Stimulated activated CD8-positive, alpha-beta memory T cell treated with anti-CD3 and anti-CD28 coated beads, Interleukin-4, amount 100 ng/mL, for 1 hour (primary cell): ENCODE results near the gene PPP1R16B.

Experiments
- DNase-seq, 2 donors: peaks; one replicate each; pipeline ENCODE4 v3.0.0-alpha.2; 2020; ENCODE audit warnings: low read depth in 2 of 2, low spot score in 1 of 2

Gene PPP1R16B

GRCh38 chr20:38825901-38826625 lies 20.6 kb downstream of the PPP1R16B start:
- no peak for DNase-seq

GRCh38 chr20:38827770-38828281 lies 22.3 kb downstream of the PPP1R16B start:
- no peak for DNase-seq

GRCh38 chr20:38828514-38829295 lies 23.2 kb downstream of the PPP1R16B start:
- no peak for DNase-seq

- no peak for DNase-seq
These were observed 23.9 kb downstream of the PPP1R16B start for GRCh38 chr20:38829296-38829875.

- no peak for DNase-seq
These were observed 24.9 kb downstream of the PPP1R16B start for GRCh38 chr20:38830356-38830755.

GRCh38 chr20:38831049-38831691 lies 25.7 kb downstream of the PPP1R16B start:
- DNase-seq, result no peak

GRCh38 chr20:38831995-38832620 lies 26.6 kb downstream of the PPP1R16B start:
- DNase-seq, result no peak

- no peak for DNase-seq
These were observed 27.8 kb downstream of the PPP1R16B start for GRCh38 chr20:38833154-38833856.

- DNase-seq, result no peak
These were observed 28.3 kb downstream of the PPP1R16B start for GRCh38 chr20:38833857-38834164.

- no peak for DNase-seq
These were observed 29.4 kb downstream of the PPP1R16B start for GRCh38 chr20:38834868-38835267.

- DNase-seq, result no peak
These were observed 30.3 kb downstream of the PPP1R16B start for GRCh38 chr20:38835792-38836191.

GRCh38 chr20:38836991-38837390 lies 31.5 kb downstream of the PPP1R16B start:
- DNase-seq, result no peak

- no peak for DNase-seq
These were observed 32.8 kb downstream of the PPP1R16B start for GRCh38 chr20:38838326-38838725.

GRCh38 chr20:38839563-38839962 lies 34.1 kb downstream of the PPP1R16B start:
- DNase-seq, result no peak

- no peak for DNase-seq
These were observed 34.8 kb downstream of the PPP1R16B start for GRCh38 chr20:38840053-38840893.

- no peak for DNase-seq
These were observed 35.5 kb downstream of the PPP1R16B start for GRCh38 chr20:38840894-38841470.

- DNase-seq, result no peak
These were observed 36.1 kb downstream of the PPP1R16B start for GRCh38 chr20:38841570-38841969.

- DNase-seq, result no peak
These were observed 36.5 kb downstream of the PPP1R16B start for GRCh38 chr20:38842026-38842425.

- DNase-seq, result no peak
These were observed 37.1 kb downstream of the PPP1R16B start for GRCh38 chr20:38842558-38842981.
